Osteoblast (primary cell): ENCODE data around the gene GAPT. TPM values are rescaled to one million over a fixed set of nuclear protein-coding genes. Genes with fewer than 3 reads are reported as not detected.

Experiments used
- DNase-seq: peaks from one replicate; pipeline ENCODE4 v3.0.0; 2011; ENCODE audit warnings: low spot score, mixed read lengths; ENCODE audit not compliant: insufficient read length; ENCODE audit errors: missing footprints
- H2AFZ ChIP-seq: 2 replicates; pipeline ENCODE4 v1.6.0; 2011; ENCODE audit warnings: mild to moderate bottlenecking, low read length
- H3K27ac ChIP-seq: 2 replicates; pipeline ENCODE4 v1.5.1; 2011; ENCODE audit warnings: mild to moderate bottlenecking, low read depth, low read length, moderate library complexity
- H3K27me3 ChIP-seq: 2 replicates; pipeline ENCODE4 v1.6.0; 2012; ENCODE audit warnings: mild to moderate bottlenecking, control low read depth, inconsistent platforms, low read length, moderate library complexity; ENCODE audit not compliant: insufficient read depth
- H3K36me3 ChIP-seq: 2 replicates; pipeline ENCODE4 v1.5.1; 2011; ENCODE audit warnings: mild to moderate bottlenecking, low read length, control low read depth, moderate library complexity; ENCODE audit not compliant: insufficient read depth
- H3K4me1 ChIP-seq: 2 replicates; pipeline ENCODE4 v1.5.1; 2011; ENCODE audit warnings: mild to moderate bottlenecking, low read length, control low read depth, moderate library complexity; ENCODE audit not compliant: insufficient read depth
- H3K4me2 ChIP-seq: 2 replicates; pipeline ENCODE4 v1.6.0; 2011; ENCODE audit warnings: mild to moderate bottlenecking, low read length; ENCODE audit not compliant: insufficient read depth
- H3K4me3 ChIP-seq: fragments of 200-600 bp; sonication (generic); 3 replicates; pipeline ENCODE4 v1.5.1; 2012; ENCODE audit warnings: mild to moderate bottlenecking, low read length, inconsistent platforms; ENCODE audit not compliant: insufficient read depth
- H3K79me2 ChIP-seq: 2 replicates; pipeline ENCODE4 v1.6.0; 2012; ENCODE audit warnings: mild to moderate bottlenecking, low read length, control low read depth, inconsistent platforms; ENCODE audit not compliant: insufficient read depth
- H3K9me3 ChIP-seq: 2 replicates; pipeline ENCODE4 v1.5.1; 2011; ENCODE audit warnings: low read depth, low read length, control low read depth
- H4K20me1 ChIP-seq: 2 replicates; pipeline ENCODE4 v1.6.0; 2012; ENCODE audit warnings: mild to moderate bottlenecking, low read length, control low read depth; ENCODE audit not compliant: insufficient read depth
- total RNA-seq: library from RNA; depleted of rRNA; stranded (reverse); fragments of >200 nt; gene quantifications from 2 replicates; pipeline ENCODE4 v1.2.3, GENCODE V29; 2012
- TF ChIP-seq, protein P1 (sequence below): IDR thresholded peaks from 2 replicates; pipeline ENCODE4 v1.5.1; 2011; ENCODE audit warnings: mild to moderate bottlenecking, low read depth, low read length, moderate library complexity; ENCODE audit errors: extremely low read depth

Gene GAPT
- total RNA-seq, 1 donor: not detected

GRCh38 chr5:58481066-58481676, 10.1 kb upstream of the GAPT start:
- Histone ChIP-seq H3K79me2 (no peaks in the 10 kb centered on the region), H3K36me3 (no peaks in the 10 kb centered on the region), H3K27me3 (peaks cover 13% of the 10 kb centered on the region), H3K4me1 (no peaks in the 10 kb centered on the region), H3K9me3 (no peaks in the 10 kb centered on the region), H2AFZ (no peak overlapping the region), H3K27ac (no peak overlapping the region), H3K4me3 (no peak overlapping the region), H4K20me1 (no peaks in the 10 kb centered on the region), H3K4me2 (no peak overlapping the region)
- TF ChIP-seq, protein P1, sequence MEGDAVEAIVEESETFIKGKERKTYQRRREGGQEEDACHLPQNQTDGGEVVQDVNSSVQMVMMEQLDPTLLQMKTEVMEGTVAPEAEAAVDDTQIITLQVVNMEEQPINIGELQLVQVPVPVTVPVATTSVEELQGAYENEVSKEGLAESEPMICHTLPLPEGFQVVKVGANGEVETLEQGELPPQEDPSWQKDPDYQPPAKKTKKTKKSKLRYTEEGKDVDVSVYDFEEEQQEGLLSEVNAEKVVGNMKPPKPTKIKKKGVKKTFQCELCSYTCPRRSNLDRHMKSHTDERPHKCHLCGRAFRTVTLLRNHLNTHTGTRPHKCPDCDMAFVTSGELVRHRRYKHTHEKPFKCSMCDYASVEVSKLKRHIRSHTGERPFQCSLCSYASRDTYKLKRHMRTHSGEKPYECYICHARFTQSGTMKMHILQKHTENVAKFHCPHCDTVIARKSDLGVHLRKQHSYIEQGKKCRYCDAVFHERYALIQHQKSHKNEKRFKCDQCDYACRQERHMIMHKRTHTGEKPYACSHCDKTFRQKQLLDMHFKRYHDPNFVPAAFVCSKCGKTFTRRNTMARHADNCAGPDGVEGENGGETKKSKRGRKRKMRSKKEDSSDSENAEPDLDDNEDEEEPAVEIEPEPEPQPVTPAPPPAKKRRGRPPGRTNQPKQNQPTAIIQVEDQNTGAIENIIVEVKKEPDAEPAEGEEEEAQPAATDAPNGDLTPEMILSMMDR: no peak
- no peak for DNase-seq

GRCh38 chr5:58481828-58482227, 9.4 kb upstream of the GAPT start:
- H3K27me3 ChIP-seq: peaks cover 15% of the 10 kb centered on the region
- no peak overlapping the region for H3K4me2 ChIP-seq
- TF ChIP-seq, protein P1: no peak
- no peaks in the 10 kb centered on the region for H3K36me3 ChIP-seq
- H3K4me1 ChIP-seq: no peaks in the 10 kb centered on the region
- DNase-seq: no peak
- H3K9me3 ChIP-seq: no peaks in the 10 kb centered on the region
- H3K4me3 ChIP-seq: no peak overlapping the region
- H4K20me1 ChIP-seq: no peaks in the 10 kb centered on the region
- no peaks in the 10 kb centered on the region for H3K79me2 ChIP-seq
- H3K27ac ChIP-seq: no peak overlapping the region
- no peak overlapping the region for H2AFZ ChIP-seq

DNA sequence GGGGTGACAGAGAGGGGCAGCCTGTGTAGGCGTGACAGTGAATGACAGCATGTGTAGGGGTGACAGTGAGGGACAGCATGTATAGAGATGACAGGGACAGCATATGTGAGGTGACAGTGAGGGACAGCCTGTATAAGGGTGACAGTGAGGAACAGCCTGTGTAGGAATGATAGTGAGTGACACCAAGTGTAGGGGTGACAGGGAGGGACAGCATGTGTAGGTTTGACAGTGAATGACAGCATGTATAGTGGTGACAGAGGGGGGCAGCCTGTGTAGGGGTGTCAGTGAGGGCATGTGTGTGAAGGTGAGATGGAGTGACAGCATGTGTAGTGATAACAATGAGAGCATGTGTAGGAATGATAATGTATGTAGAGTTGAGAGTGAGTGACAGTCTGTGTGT, 8.7 kb upstream of the GAPT start:
- DNase-seq: no peak
- Histone ChIP-seq H3K4me3 (no peak overlapping the region), H4K20me1 (no peaks in the 10 kb centered on the region), H3K79me2 (no peaks in the 10 kb centered on the region), H2AFZ (no peak overlapping the region), H3K36me3 (no peaks in the 10 kb centered on the region), H3K9me3 (no peaks in the 10 kb centered on the region), H3K27ac (no peak overlapping the region), H3K27me3 (peaks cover 20% of the 10 kb centered on the region), H3K4me2 (no peak overlapping the region), H3K4me1 (no peaks in the 10 kb centered on the region)
- TF ChIP-seq, protein P1: no peak

GRCh38 chr5:58484505-58484904, 6.7 kb upstream of the GAPT start:
- no peaks in the 10 kb centered on the region for H3K4me1 ChIP-seq
- no peak overlapping the region for H3K27ac ChIP-seq
- H3K9me3 ChIP-seq: no peaks in the 10 kb centered on the region
- no peaks in the 10 kb centered on the region for H4K20me1 ChIP-seq
- no peak overlapping the region for H3K4me2 ChIP-seq
- no peak overlapping the region for H3K4me3 ChIP-seq
- H3K27me3 ChIP-seq: peaks cover 32% of the 10 kb centered on the region
- H3K36me3 ChIP-seq: no peaks in the 10 kb centered on the region
- H2AFZ ChIP-seq: no peak overlapping the region
- TF ChIP-seq, protein P1: no peak
- no peak for DNase-seq
- no peaks in the 10 kb centered on the region for H3K79me2 ChIP-seq
